ENCODE measurements around the gene FBXL16.

DNA sequence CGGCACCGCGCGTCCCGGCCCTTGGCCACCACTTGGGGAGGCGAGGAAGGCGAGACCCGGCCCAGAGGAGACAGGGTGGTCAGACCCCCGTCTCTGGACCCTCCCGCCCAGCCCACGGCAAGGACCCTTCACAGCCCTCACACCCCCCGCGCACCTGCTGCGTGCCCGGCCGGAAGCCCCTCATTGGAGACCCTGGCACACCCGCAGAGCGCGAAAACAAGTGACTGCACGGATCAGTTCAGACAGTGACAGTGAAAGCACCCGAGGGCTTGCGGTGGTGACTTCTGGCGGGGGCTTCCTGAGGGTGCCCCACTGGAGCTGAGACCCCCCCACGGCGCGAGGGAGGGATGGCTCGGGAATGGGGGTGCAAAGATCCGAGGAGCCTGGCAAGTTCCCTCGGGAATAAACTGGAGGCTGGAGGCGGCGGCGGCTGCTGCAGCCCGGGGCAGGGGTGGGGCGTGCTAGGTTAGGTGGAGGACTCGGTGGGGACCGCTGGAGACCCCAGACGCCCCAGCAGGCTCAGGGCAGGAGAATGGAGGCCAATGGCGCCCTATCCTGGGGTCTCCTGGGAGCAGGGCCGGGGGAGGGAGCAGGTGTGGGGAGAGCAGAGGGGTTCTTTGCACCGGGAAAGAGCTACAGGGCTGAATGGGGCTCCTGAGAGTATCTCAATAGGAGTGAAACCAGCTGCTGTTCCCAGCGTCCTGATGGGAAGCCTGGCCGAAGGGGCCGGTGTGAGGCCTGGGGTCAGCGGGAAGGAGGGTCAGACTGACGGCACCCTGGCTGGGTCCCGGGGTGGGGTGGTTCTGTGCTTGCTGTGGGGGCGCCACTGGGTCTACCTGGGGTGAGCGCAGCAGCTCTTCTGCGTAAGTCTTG is 824 bp upstream of the FBXL16 start:
- TF ChIP-seq CTCF (IDR thresholded peaks at IDR 0.05; ENCODE audit: low read depth, low read length) (no peak), EZH2phosphoT487 (IDR thresholded peaks at IDR 0.05; ENCODE audit: low read depth) (no peak)
